K562 (cell line): ENCODE results near the gene ERVK3-1. TPM values are rescaled to one million over a fixed set of nuclear protein-coding genes. Genes with fewer than 3 reads are reported as not detected.

Source experiments
- ATAC-seq: fragments of 200-7000 bp; cut with Tn5 transposase; 3 replicates; pipeline ENCODE4 v1.9.1; 2020; ENCODE audit warnings: moderate library complexity
- BruUV-seq: library from RNA; stranded (reverse); fragments of 400-500 nt; replicated peaks from 2 replicates; lab custom pipeline; 2021; lab: Mats Ljungman, UMichigan
- CTCF ChIA-PET: fragments of 300-600 bp; formaldehyde crosslinking; extraction: SDS; loops from one replicate; lab custom pipeline; 2021; ENCODE audit warnings: low intra/inter-chr PET ratio; lab: Yijun Ruan, JAX
- POLR2A ChIA-PET: fragments of 300-600, 350-650 bp; sonication (Branson Sonifier 250); formaldehyde crosslinking; extraction: SDS; loops from one replicate; lab custom pipeline; 2021; ENCODE audit warnings: antibody characterized with exemption, inconsistent platforms; lab: Yijun Ruan, JAX
- DNase-seq, 4 experiments: peaks; one replicate each; pipeline versions ENCODE4 v3.0.0 to v3.0.0-alpha.2; 2011 to 2018; ENCODE audit warnings: low spot score in 3 of 4, mixed read lengths in 3 of 4; ENCODE audit errors: extremely low read depth in 1 of 4
- FAIRE-seq: peaks from 2 replicates; lab custom pipeline; 2011; peaks lifted over from hg19 to GRCh38; lab: Jason Lieb, UNC
- H2AFZ ChIP-seq: 2 replicates; pipeline ENCODE4 v1.6.0; 2011; ENCODE audit warnings: low read depth, low read length, control low read depth, inconsistent platforms
- H3K27ac ChIP-seq: fragments of 200-600 bp; 3 replicates; pipeline ENCODE4 v1.8.0; 2011; ENCODE audit warnings: low read depth, mild to moderate bottlenecking, control low read depth, inconsistent platforms, low read length, moderate library complexity, mixed read lengths; ENCODE audit errors: extremely low read depth
- H3K27me3 ChIP-seq, 2 experiments: fragments of 300-600 bp in 1 of 2; 2 replicates in 1 of 2; 3 replicates in 1 of 2; pipeline versions ENCODE4 v1.6.0 to v1.8.0; 2011; ENCODE audit warnings: inconsistent platforms in 2 of 2, low read length in 2 of 2, mild to moderate bottlenecking in 1 of 2, mixed read lengths in 1 of 2, moderate library complexity in 1 of 2; ENCODE audit not compliant: control insufficient read depth in 2 of 2, insufficient read depth in 2 of 2
- H3K36me3 ChIP-seq: fragments of 300-600 bp; 3 replicates; pipeline ENCODE4 v1.8.0; 2011; ENCODE audit warnings: mild to moderate bottlenecking, low read length, inconsistent platforms; ENCODE audit not compliant: control insufficient read depth, insufficient read depth
- H3K4me1 ChIP-seq, 2 experiments: fragments of 200-600 bp in 1 of 2; replicated peaks in 1 of 2; 2 replicates in 1 of 2; 3 replicates in 1 of 2; pipeline versions ENCODE4 v1.5.1 to v1.8.0; 2011; ENCODE audit warnings: inconsistent platforms in 2 of 2, low read length in 2 of 2, mild to moderate bottlenecking in 1 of 2, mixed read lengths in 1 of 2, moderate library complexity in 1 of 2; ENCODE audit not compliant: control insufficient read depth in 2 of 2, insufficient read depth in 2 of 2
- H3K4me2 ChIP-seq: 2 replicates; pipeline ENCODE4 v1.6.1; 2011; ENCODE audit warnings: low read length, control low read depth, inconsistent platforms, mixed read lengths; ENCODE audit not compliant: insufficient read depth
- H3K4me3 ChIP-seq: fragments of 200-600 bp; sonication (generic), shearing (Covaris generic); 2 replicates; pipeline ENCODE4 v1.5.1; 2016; ENCODE audit warnings: control low read depth, inconsistent platforms
- H3K79me2 ChIP-seq: fragments of 200-600 bp; 3 replicates; pipeline ENCODE4 v1.8.0; 2011; ENCODE audit warnings: low read length, inconsistent platforms; ENCODE audit not compliant: control insufficient read depth, insufficient read depth
- H3K9ac ChIP-seq, 2 experiments: 2 replicates each; pipeline versions ENCODE4 v1.6.0 to v1.6.1; 2011; ENCODE audit warnings: low read depth in 2 of 2, low read length in 2 of 2, control low read depth in 1 of 2, inconsistent platforms in 1 of 2, mild to moderate bottlenecking in 1 of 2, mixed read lengths in 1 of 2; ENCODE audit not compliant: insufficient read depth in 1 of 2
- H3K9me1 ChIP-seq: one replicate; pipeline ENCODE4 v1.6.0; 2011; ENCODE audit warnings: inconsistent platforms, mild to moderate bottlenecking, low read length, moderate library complexity; ENCODE audit not compliant: control insufficient read depth, insufficient read depth
- H3K9me3 ChIP-seq: replicated peaks from 2 replicates; pipeline ENCODE4 v1.5.1; 2011; ENCODE audit warnings: low read depth, low read length, inconsistent platforms; ENCODE audit not compliant: control insufficient read depth, insufficient read depth
- H4K20me1 ChIP-seq: replicated peaks from 2 replicates; pipeline ENCODE4 v1.6.1; 2011; ENCODE audit warnings: low read length, inconsistent platforms, mixed read lengths; ENCODE audit not compliant: control insufficient read depth, insufficient read depth
- CREB3 ChIP-seq: fragments of 450-650 bp; conservative IDR thresholded peaks from 2 replicates; pipeline ENCODE4 v1.6.1; 2016; ENCODE audit warnings: missing genetic modification characterization, low read depth, mild to moderate bottlenecking, missing compliant biosample characterization, moderate library complexity
- CREB3L1 ChIP-seq: fragments of 450-650 bp; IDR thresholded peaks from 2 replicates; pipeline ENCODE4 v1.6.1; 2014; ENCODE audit warnings: low read depth, mild to moderate bottlenecking, moderate library complexity, borderline replicate concordance
- MITF ChIP-seq: IDR thresholded peaks from 2 replicates; pipeline ENCODE4 v1.6.1; 2014; ENCODE audit warnings: antibody characterized with exemption
- TGIF2 ChIP-seq: sonication (generic); formaldehyde crosslinking; IDR thresholded peaks from 2 replicates; pipeline ENCODE4 v1.8.1; 2022; ENCODE audit warnings: mild to moderate bottlenecking, missing genetic modification reagents, moderate library complexity
- THRAP3 ChIP-seq: fragments of 450-650 bp; IDR thresholded peaks from 2 replicates; pipeline ENCODE4 v1.6.1; 2016; ENCODE audit warnings: mild to moderate bottlenecking, inconsistent platforms, borderline replicate concordance
- ZNF740 ChIP-seq, 3 experiments: fragments of 200-800 bp in 1 of 3; sonication (Bioruptor generic) in 1 of 3; sonication (generic) in 1 of 3; formaldehyde crosslinking in 1 of 3; IDR thresholded peaks; 2 replicates each; pipeline versions ENCODE4 v1.6.1 to v1.8.0; 2016 to 2022; ENCODE audit warnings: mild to moderate bottlenecking in 2 of 3, missing compliant biosample characterization in 2 of 3, missing genetic modification characterization in 2 of 3, missing genetic modification reagents in 1 of 3
- ZNF830 ChIP-seq: fragments of 250-450 bp; sonication (Bioruptor Pico); IDR thresholded peaks from 2 replicates; pipeline ENCODE4 v1.5.0; 2021; ENCODE audit warnings: mild to moderate bottlenecking
- WGBS: fragments of 100-300 bp; shearing (Covaris generic); methylation state at CpG from one replicate; pipeline ENCODE4 v1.1.6; 2016; ENCODE audit warnings: low coverage, mixed read lengths; ENCODE audit not compliant: insufficient coverage; ENCODE audit errors: missing lambda C conversion rate; 5-methylcytosine and 5-hydroxymethylcytosine counted together
- in situ Hi-C: fragments of 300-500 bp; cut with MboI; formaldehyde crosslinking; loops from 4 replicates; pipeline ENCODE4 v1.15.0; 2018; ENCODE audit warnings: inconsistent platforms, mixed read lengths
- intact Hi-C: fragments of 100-400 bp; cut with micrococcal nuclease; formaldehyde crosslinking; loops from 2 replicates; pipeline ENCODE4 v1.14.2; 2022
- polyA plus RNA-seq, 8 experiments: library from polyadenylated mRNA; depleted of rRNA in 4 of 8; stranded (reverse) in 5 of 8; unstranded in 3 of 8; fragments of >200 nt; fragmentation: Nextera tagmentation in 2 of 8; fragmentation: Illumina TruSeq in 1 of 8; extraction: Ambion mirVana in 2 of 8; extraction: Trizol in 1 of 8; gene quantifications; 2 replicates each; pipeline versions ENCODE4 v1.2.1 to v1.2.3, GENCODE V29; 2011 to 2014; ENCODE audit warnings: inconsistent platforms in 1 of 8, missing spikeins in 1 of 8
- total RNA-seq, 7 experiments: library from RNA; depleted of rRNA in 6 of 7; stranded (reverse); fragments of >200 nt in 6 of 7; fragmentation: Illumina TruSeq in 2 of 7; extraction: Trizol in 2 of 7; gene quantifications; 2 replicates each; pipeline versions ENCODE4 v1.2.1 to v1.2.3, GENCODE V29; 2011 to 2021; ENCODE audit warnings: low replicate concordance in 1 of 7

Gene ERVK3-1
- total and polyA plus RNA-seq, 9 of the 15 experiments (the other 6 are each of a cell fraction or from before 2014, with no cell fraction given): 87.6 to 299 (median 119) TPM

- ChIA-PET POLR2A (no interaction called here), CTCF (no interaction called here)
- intact Hi-C loops: no loop called here
- Histone ChIP-seq H3K9me3 (no peaks in the 10 kb centered on the region), H3K4me1 (peaks cover 10% of the 10 kb centered on the region in 2 experiments; a peak in 4 of 5 replicates), H2AFZ (no peak overlapping the region), H3K9me1 (no peaks in the 10 kb centered on the region), H3K4me3 (no peak overlapping the region), H3K9ac (no peak overlapping the region), H3K79me2 (peaks cover 47% of the 10 kb centered on the region), H3K4me2 (no peak overlapping the region), H3K27ac (no peak overlapping the region), H4K20me1 (no peaks in the 10 kb centered on the region), H3K27me3 (no peaks in the 10 kb centered on the region), H3K36me3 (peaks cover 63% of the 10 kb centered on the region)
- in situ Hi-C loops: no loop called here
- BruUV-seq: no TSS peak
- 93% methylated on average over 7 of the region's 7 CpGs for WGBS
- DNase-seq: no peak
- FAIRE-seq: no peak
- TF ChIP-seq CREB3L1 (no peak), CREB3 (tag) (no peak), THRAP3 (no peak), ZNF830 (CRISPR knock-in tag) (no peak), ZNF740 (CRISPR knock-in tag; IDR thresholded peaks at IDR 0.05) (no peak), ZNF740 (tag; IDR thresholded peaks at IDR 0.05) (no peak), TGIF2 (CRISPR knock-in tag) (no peak), MITF (no peak)
- no peak for ATAC-seq
These were observed 21.0 kb upstream of the ERVK3-1 start for GRCh38 chr19:58284199-58284598.
